GM18507 (cell line): ENCODE measurements around the gene VPS16.
"Not testable (repeated sequence)": the region's sequence is repeated elsewhere in the genome, so short reads cannot be mapped to it uniquely, and the experiment has no call there.

Source experiments
- DNase-seq: peaks from one replicate; pipeline ENCODE4 v3.0.0; 2011; ENCODE audit warnings: low read depth; ENCODE audit not compliant: insufficient read length; ENCODE audit errors: extremely low spot score
- FAIRE-seq: peaks from 2 replicates; lab custom pipeline; 2011; peaks lifted over from hg19 to GRCh38; lab: Jason Lieb, UNC

Gene VPS16

GRCh38 chr20:2889209-2889608 is 48.7 kb downstream of the VPS16 start:
- no peak for DNase-seq
- FAIRE-seq = no peak

- no peak for FAIRE-seq
- DNase-seq = no peak
Observed at GRCh38 chr20:2889797-2890196, 49.3 kb downstream of the VPS16 start.

GRCh38 chr20:2890742-2891141 is 50.2 kb downstream of the VPS16 start:
- DNase-seq (no peak), FAIRE-seq (no peak)

GRCh38 chr20:2891343-2891742 is 50.8 kb downstream of the VPS16 start:
- no peak for DNase-seq
- no peak for FAIRE-seq

GRCh38 chr20:2892376-2892775 is 51.8 kb downstream of the VPS16 start:
- no peak for FAIRE-seq
- DNase-seq = no peak

GRCh38 chr20:2894221-2894620 is 53.7 kb downstream of the VPS16 start:
- no peak for DNase-seq
- no peak for FAIRE-seq

- not testable (repeated sequence) for FAIRE-seq, DNase-seq
Observed at GRCh38 chr20:2895154-2895553, 54.6 kb downstream of the VPS16 start.

GRCh38 chr20:2899243-2899642 is 58.7 kb downstream of the VPS16 start:
- FAIRE-seq (peak; percentile 63), DNase-seq (no peak)

- FAIRE-seq = peak; percentile 26
- DNase-seq = no peak
Observed at GRCh38 chr20:2900845-2901592, 60.5 kb downstream of the VPS16 start.

- DNase-seq = no peak
- FAIRE-seq = no peak
Observed at GRCh38 chr20:2902291-2902690, 61.7 kb downstream of the VPS16 start.

GRCh38 chr20:2902818-2903217 is 62.3 kb downstream of the VPS16 start:
- DNase-seq (no peak), FAIRE-seq (no peak)

GRCh38 chr20:2903686-2904085 is 63.1 kb downstream of the VPS16 start:
- FAIRE-seq (no peak), DNase-seq (no peak)

- FAIRE-seq (no peak), DNase-seq (no peak)
Observed at GRCh38 chr20:2907519-2907918, 67.0 kb downstream of the VPS16 start.

GRCh38 chr20:2909953-2910352 is 69.4 kb downstream of the VPS16 start:
- DNase-seq (no peak), FAIRE-seq (no peak)

GRCh38 chr20:2911200-2911599 is 70.7 kb downstream of the VPS16 start:
- DNase-seq = no peak

GRCh38 chr20:2914160-2914559 is 73.6 kb downstream of the VPS16 start:
- DNase-seq = no peak

More at GRCh38 chr20:2911200-2911599, 70.7 kb downstream of the VPS16 start:
- no peak for FAIRE-seq

More at GRCh38 chr20:2914160-2914559, 73.6 kb downstream of the VPS16 start:
- FAIRE-seq = peak; percentile 73
